ENCODE data around the gene WDR4. TPM values are rescaled to one million over a fixed set of nuclear protein-coding genes. Genes with fewer than 3 reads are reported as not detected.
"Not testable (repeated sequence)": the region's sequence is repeated elsewhere in the genome, so short reads cannot be mapped to it uniquely, and the experiment has no call there.

WDR4 gene
- total and polyA plus RNA-seq, 10 of the 15 experiments (the other 5 are each of a cell fraction or from before 2014, with no cell fraction given): 2.1 to 45.3 (median 18.7) TPM

- Histone ChIP-seq H3K4me2 (ENCODE audit: control insufficient read depth, insufficient read depth) (no peak overlapping the region), H3K79me2 (ENCODE audit: control insufficient read depth, insufficient read depth, low read length) (no peaks in the 10 kb centered on the region), H3K36me3 (ENCODE audit: control insufficient read depth in 2 of 2, insufficient read depth in 2 of 2, low read length in 1 of 2) (peaks cover 2 to 10% of the 10 kb centered on the region in 2 experiments; a peak in 3 of 4 replicates), H3K4me1 (ENCODE audit: control insufficient read depth, insufficient read depth, low read length) (no peaks in the 10 kb centered on the region), H3K4me3 (no peak overlapping the region), H3K27me3 (replicated peaks in 1 of 2; ENCODE audit: control insufficient read depth in 2 of 2, insufficient read depth in 2 of 2, low read length in 1 of 2) (no peaks in the 10 kb centered on the region), H4K20me1 (ENCODE audit: control insufficient read depth, insufficient read depth) (no peaks in the 10 kb centered on the region), H3K27ac (ENCODE audit: control insufficient read depth, insufficient read depth) (no peak overlapping the region), H3K9ac (ENCODE audit: control insufficient read depth, insufficient read depth, low read length) (no peak overlapping the region), H2AFZ (ENCODE audit: control insufficient read depth, low read depth, low read length) (no peak overlapping the region), H3K9me3 (replicated peaks; ENCODE audit: control insufficient read depth, insufficient read depth, low read length) (no peaks in the 10 kb centered on the region)
- WGBS (ENCODE audit: insufficient coverage, insufficient replicate concordance, low lambda C conversion rate, missing lambda C conversion rate): 97% methylated on average over 7 of the region's 7 CpGs
- ChIA-PET CTCF (no interaction called here), RAD21 (ENCODE audit: unreplicated experiment) (no interaction called here), SMC1A (ENCODE audit: uncharacterized antibody, unreplicated experiment) (no interaction called here), POLR2A (no interaction called here)
- no TSS peak for BruUV-seq (replicated peaks)
- DNase-seq (ENCODE audit: low read depth, low spot score) (no peak), FAIRE-seq (no peak), ATAC-seq (no peak)
- TF ChIP-seq ASH2L (IDR thresholded peaks at IDR 0.05; ENCODE audit: borderline replicate concordance, low read depth) (no peak), RCOR1 (conservative IDR thresholded peaks at IDR 0.05; ENCODE audit: low read depth, low read length) (no peak), KLF5 (IDR thresholded peaks at IDR 0.05; ENCODE audit: partially characterized antibody) (no peak), SMARCA5 (IDR thresholded peaks at IDR 0.05) (no peak), MYC (IDR thresholded peaks at IDR 0.05; ENCODE audit: insufficient read depth, insufficient read length, insufficient replicate concordance, low read length, severe bottlenecking) (no peak), NFXL1 (IDR thresholded peaks at IDR 0.05; ENCODE audit: borderline replicate concordance) (no peak)
- intact Hi-C loops (cut with micrococcal nuclease; ENCODE audit: unreplicated experiment) (no loop called here), in situ Hi-C loops (cut with MboI) (no loop called here)
Observed at GRCh38 chr21:42913476-42913875, 34.1 kb upstream of the WDR4 start.

GRCh38 chr21:42911920-42912319, 32.6 kb upstream of the WDR4 start:
- CTCF ChIA-PET; ATAC-seq; RAD21 ChIA-PET (ENCODE audit: unreplicated experiment); intact Hi-C loops (cut with micrococcal nuclease; ENCODE audit: unreplicated experiment); H3K27me3 ChIP-seq (replicated peaks in 1 of 2; ENCODE audit: control insufficient read depth in 2 of 2, insufficient read depth in 2 of 2, low read length in 1 of 2); BruUV-seq (replicated peaks); H3K9me3 ChIP-seq (replicated peaks; ENCODE audit: control insufficient read depth, insufficient read depth, low read length); FAIRE-seq; H3K36me3 ChIP-seq (ENCODE audit: control insufficient read depth in 2 of 2, insufficient read depth in 2 of 2, low read length in 1 of 2); in situ Hi-C loops (cut with MboI); H3K4me2 ChIP-seq (ENCODE audit: control insufficient read depth, insufficient read depth); DNase-seq (ENCODE audit: low read depth, low spot score); H2AFZ ChIP-seq (ENCODE audit: control insufficient read depth, low read depth, low read length); H3K4me1 ChIP-seq (ENCODE audit: control insufficient read depth, insufficient read depth, low read length); H3K79me2 ChIP-seq (ENCODE audit: control insufficient read depth, insufficient read depth, low read length); H3K27ac ChIP-seq (ENCODE audit: control insufficient read depth, insufficient read depth); H3K9ac ChIP-seq (ENCODE audit: control insufficient read depth, insufficient read depth, low read length); SMC1A ChIA-PET (ENCODE audit: uncharacterized antibody, unreplicated experiment); H4K20me1 ChIP-seq (ENCODE audit: control insufficient read depth, insufficient read depth); H3K4me3 ChIP-seq: not testable (repeated sequence)
- POLR2A ChIA-PET: interaction anchor here (1.2 kb wide), 1 partner anchor 11 kb away, joined by 3 read pairs; no protein-coding TSS in a partner anchor
- WGBS (ENCODE audit: insufficient coverage, insufficient replicate concordance, low lambda C conversion rate, missing lambda C conversion rate): 98% methylated on average over 6 of the region's 6 CpGs

- H3K27ac ChIP-seq (ENCODE audit: control insufficient read depth, insufficient read depth); H3K79me2 ChIP-seq (ENCODE audit: control insufficient read depth, insufficient read depth, low read length); FAIRE-seq; H3K4me2 ChIP-seq (ENCODE audit: control insufficient read depth, insufficient read depth); BruUV-seq (replicated peaks); in situ Hi-C loops (cut with MboI); H3K4me3 ChIP-seq; CTCF ChIA-PET; H3K9ac ChIP-seq (ENCODE audit: control insufficient read depth, insufficient read depth, low read length); RAD21 ChIA-PET (ENCODE audit: unreplicated experiment); SMC1A ChIA-PET (ENCODE audit: uncharacterized antibody, unreplicated experiment); DNase-seq (ENCODE audit: low read depth, low spot score); H2AFZ ChIP-seq (ENCODE audit: control insufficient read depth, low read depth, low read length); H3K9me3 ChIP-seq (replicated peaks; ENCODE audit: control insufficient read depth, insufficient read depth, low read length); H3K4me1 ChIP-seq (ENCODE audit: control insufficient read depth, insufficient read depth, low read length); H3K27me3 ChIP-seq (replicated peaks in 1 of 2; ENCODE audit: control insufficient read depth in 2 of 2, insufficient read depth in 2 of 2, low read length in 1 of 2); H4K20me1 ChIP-seq (ENCODE audit: control insufficient read depth, insufficient read depth); POLR2A ChIA-PET; ATAC-seq; intact Hi-C loops (cut with micrococcal nuclease; ENCODE audit: unreplicated experiment): not testable (repeated sequence)
- H3K36me3 ChIP-seq (ENCODE audit: control insufficient read depth in 2 of 2, insufficient read depth in 2 of 2, low read length in 1 of 2): peaks cover 10 to 26% of the 10 kb centered on the region in 2 experiments; a peak in 3 of 4 replicates
- WGBS (ENCODE audit: insufficient coverage, insufficient replicate concordance, low lambda C conversion rate, missing lambda C conversion rate): 97% methylated on average over 9 of the region's 9 CpGs
Observed at GRCh38 chr21:42908484-42908883, 29.1 kb upstream of the WDR4 start.
